Ishikawa (cell line): ENCODE results near the gene BPIFB4.

ENCODE experiments used
- CEBPB ChIP-seq: IDR thresholded peaks from 2 replicates; pipeline ENCODE4 v1.6.1; 2012
- CREB1 ChIP-seq: IDR thresholded peaks from 2 replicates; pipeline ENCODE4 v1.6.1; 2012; ENCODE audit warnings: low read depth
- EGR1 ChIP-seq: IDR thresholded peaks from 2 replicates; pipeline ENCODE4 v1.6.1; 2012
- EP300 ChIP-seq: IDR thresholded peaks from 2 replicates; pipeline ENCODE4 v1.6.1; 2012; ENCODE audit warnings: borderline replicate concordance
- FOXM1 ChIP-seq: IDR thresholded peaks from 2 replicates; pipeline ENCODE4 v1.6.1; 2012; ENCODE audit warnings: low read depth, borderline replicate concordance
- NFIC ChIP-seq: IDR thresholded peaks from 2 replicates; pipeline ENCODE4 v1.6.1; 2012
- RAD21 ChIP-seq: IDR thresholded peaks from 2 replicates; pipeline ENCODE4 v1.6.1; 2012; ENCODE audit warnings: low read depth
- TAF1 ChIP-seq: IDR thresholded peaks from 2 replicates; pipeline ENCODE4 v1.6.1; 2012; ENCODE audit warnings: low read depth, mild to moderate bottlenecking
- TCF12 ChIP-seq: IDR thresholded peaks from 2 replicates; pipeline ENCODE4 v1.6.1; 2012; ENCODE audit warnings: low read depth
- TEAD4 ChIP-seq: IDR thresholded peaks from 2 replicates; pipeline ENCODE4 v1.6.1; 2012
- YY1 ChIP-seq: IDR thresholded peaks from 2 replicates; pipeline ENCODE4 v1.6.1; 2012; ENCODE audit warnings: low read depth
- ZBTB7A ChIP-seq: IDR thresholded peaks from 2 replicates; pipeline ENCODE4 v1.6.1; 2012; ENCODE audit warnings: low read depth
- TF ChIP-seq, protein P1 (sequence below): IDR thresholded peaks from 2 replicates; pipeline ENCODE4 v1.6.1; 2012; ENCODE audit warnings: low read depth, mild to moderate bottlenecking
- TF ChIP-seq, protein P2 (sequence below): IDR thresholded peaks from 2 replicates; pipeline ENCODE4 v1.6.1; 2012
- TF ChIP-seq, protein P3 (sequence below): IDR thresholded peaks from 2 replicates; pipeline ENCODE4 v1.6.1; 2012

The BPIFB4 gene

DNA sequence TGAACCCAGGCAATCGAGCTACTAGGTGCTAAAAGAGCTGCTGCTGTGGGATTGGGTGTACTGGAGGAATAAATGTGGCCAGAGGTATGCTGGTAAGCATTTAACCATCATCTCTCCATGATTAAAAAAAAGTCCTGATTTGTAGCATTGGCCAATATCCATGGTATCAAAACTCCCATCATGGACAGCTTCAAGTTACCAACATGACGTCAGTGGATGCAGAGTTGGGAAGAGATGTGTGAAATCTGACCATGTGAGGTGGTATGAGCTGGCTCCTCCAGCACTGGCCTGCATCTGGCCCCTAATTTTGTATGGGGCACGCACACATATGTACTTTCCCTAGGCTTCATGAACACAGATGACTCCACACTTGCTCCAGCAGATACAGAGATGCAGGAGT is 11.7 kb downstream of the BPIFB4 start:
- TF ChIP-seq TAF1 (no peak), RAD21 (no peak)

DNA sequence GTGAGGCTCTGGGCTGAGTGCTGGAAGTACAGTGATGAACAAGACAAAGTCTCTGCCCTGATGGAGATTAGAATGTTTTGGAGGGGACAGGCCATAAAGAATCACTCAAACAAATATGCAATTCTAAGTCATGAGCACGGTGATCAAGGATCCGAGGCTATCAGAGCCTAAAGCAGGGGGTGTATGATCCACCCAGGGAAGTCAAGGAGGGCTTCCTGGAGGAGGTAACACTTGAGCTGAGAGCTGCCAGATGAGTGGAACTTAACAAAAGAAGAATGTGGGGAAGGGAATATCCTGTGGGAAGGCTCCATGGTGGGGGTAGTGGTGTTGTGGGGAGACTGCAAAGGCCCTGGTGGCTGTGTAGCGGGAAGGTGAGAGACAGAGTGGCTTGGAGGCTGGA is 12.2 kb downstream of the BPIFB4 start:
- TF ChIP-seq, protein P1, sequence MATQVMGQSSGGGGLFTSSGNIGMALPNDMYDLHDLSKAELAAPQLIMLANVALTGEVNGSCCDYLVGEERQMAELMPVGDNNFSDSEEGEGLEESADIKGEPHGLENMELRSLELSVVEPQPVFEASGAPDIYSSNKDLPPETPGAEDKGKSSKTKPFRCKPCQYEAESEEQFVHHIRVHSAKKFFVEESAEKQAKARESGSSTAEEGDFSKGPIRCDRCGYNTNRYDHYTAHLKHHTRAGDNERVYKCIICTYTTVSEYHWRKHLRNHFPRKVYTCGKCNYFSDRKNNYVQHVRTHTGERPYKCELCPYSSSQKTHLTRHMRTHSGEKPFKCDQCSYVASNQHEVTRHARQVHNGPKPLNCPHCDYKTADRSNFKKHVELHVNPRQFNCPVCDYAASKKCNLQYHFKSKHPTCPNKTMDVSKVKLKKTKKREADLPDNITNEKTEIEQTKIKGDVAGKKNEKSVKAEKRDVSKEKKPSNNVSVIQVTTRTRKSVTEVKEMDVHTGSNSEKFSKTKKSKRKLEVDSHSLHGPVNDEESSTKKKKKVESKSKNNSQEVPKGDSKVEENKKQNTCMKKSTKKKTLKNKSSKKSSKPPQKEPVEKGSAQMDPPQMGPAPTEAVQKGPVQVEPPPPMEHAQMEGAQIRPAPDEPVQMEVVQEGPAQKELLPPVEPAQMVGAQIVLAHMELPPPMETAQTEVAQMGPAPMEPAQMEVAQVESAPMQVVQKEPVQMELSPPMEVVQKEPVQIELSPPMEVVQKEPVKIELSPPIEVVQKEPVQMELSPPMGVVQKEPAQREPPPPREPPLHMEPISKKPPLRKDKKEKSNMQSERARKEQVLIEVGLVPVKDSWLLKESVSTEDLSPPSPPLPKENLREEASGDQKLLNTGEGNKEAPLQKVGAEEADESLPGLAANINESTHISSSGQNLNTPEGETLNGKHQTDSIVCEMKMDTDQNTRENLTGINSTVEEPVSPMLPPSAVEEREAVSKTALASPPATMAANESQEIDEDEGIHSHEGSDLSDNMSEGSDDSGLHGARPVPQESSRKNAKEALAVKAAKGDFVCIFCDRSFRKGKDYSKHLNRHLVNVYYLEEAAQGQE = no peak
- no peak for TF ChIP-seq FOXM1
- TF ChIP-seq TCF12 = no peak
- TF ChIP-seq CEBPB = no peak
- no peak for TF ChIP-seq ZBTB7A
- no peak for TF ChIP-seq TEAD4
- TF ChIP-seq NFIC = no peak
- TF ChIP-seq EP300 = no peak
- TF ChIP-seq, protein P2, sequence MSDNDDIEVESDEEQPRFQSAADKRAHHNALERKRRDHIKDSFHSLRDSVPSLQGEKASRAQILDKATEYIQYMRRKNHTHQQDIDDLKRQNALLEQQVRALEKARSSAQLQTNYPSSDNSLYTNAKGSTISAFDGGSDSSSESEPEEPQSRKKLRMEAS = no peak
- TF ChIP-seq, protein P3, sequence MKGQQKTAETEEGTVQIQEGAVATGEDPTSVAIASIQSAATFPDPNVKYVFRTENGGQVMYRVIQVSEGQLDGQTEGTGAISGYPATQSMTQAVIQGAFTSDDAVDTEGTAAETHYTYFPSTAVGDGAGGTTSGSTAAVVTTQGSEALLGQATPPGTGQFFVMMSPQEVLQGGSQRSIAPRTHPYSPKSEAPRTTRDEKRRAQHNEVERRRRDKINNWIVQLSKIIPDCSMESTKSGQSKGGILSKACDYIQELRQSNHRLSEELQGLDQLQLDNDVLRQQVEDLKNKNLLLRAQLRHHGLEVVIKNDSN = no peak
- no peak for TF ChIP-seq RAD21
- TF ChIP-seq EGR1 = no peak
- TF ChIP-seq CREB1 = no peak
- TF ChIP-seq YY1 = no peak

DNA sequence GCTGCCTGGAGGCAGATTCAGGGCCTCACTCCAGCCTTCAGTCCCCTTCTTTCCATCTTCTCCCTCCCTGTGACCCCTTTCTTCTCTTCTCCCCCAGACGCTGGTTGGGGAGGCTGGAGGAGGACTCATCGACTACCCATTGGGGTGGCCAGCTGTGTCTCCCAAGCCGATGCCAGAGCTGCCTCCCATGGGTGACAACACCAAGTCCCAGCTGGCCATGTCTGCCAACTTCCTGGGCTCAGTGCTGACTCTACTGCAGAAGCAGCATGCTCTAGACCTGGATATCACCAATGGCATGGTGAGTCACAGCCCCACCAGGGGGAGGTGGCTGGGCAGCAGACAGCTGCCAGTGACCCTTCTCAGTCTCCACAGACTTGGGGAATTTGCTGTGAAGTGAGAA is 12.9 kb downstream of the BPIFB4 start:
- TF ChIP-seq TAF1 (no peak), TCF12 (no peak), NFIC (no peak), FOXM1 (no peak), YY1 (no peak), RAD21 (no peak), CREB1 (no peak), CEBPB (no peak), EP300 (no peak)
- TF ChIP-seq, protein P1 = no peak
- TF ChIP-seq, protein P3 = no peak

DNA sequence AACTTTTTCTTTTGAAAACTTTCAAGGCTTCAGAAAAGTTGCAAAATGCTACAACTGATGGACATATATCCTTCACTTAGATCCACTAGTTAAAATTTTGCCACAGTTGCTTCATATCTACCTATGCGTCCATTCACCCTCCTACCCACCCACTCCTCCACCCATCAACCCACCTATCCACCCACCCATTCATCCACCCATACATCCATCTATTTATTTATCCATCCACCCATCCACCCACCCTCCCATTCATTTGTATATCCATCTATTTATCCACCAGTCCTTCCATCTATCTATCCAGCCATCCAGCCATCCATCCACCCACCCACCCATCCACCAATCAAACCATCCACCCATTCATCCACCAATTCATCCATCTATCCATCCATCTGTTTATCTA is 13.6 kb downstream of the BPIFB4 start:
- TF ChIP-seq, protein P2 = no peak
- TF ChIP-seq ZBTB7A (no peak), TAF1 (no peak), NFIC (no peak), RAD21 (no peak), CEBPB (no peak), EGR1 (no peak), FOXM1 (no peak), TEAD4 (no peak), TCF12 (no peak), EP300 (no peak), YY1 (no peak), CREB1 (no peak)
- TF ChIP-seq, protein P1 = no peak
- TF ChIP-seq, protein P3 = no peak
